ENCODE data around the gene TTC39B.

GRCh38 chr9:15249981-15250380, 57.0 kb downstream of the TTC39B start:
- TF ChIP-seq EP300 (IDR thresholded peaks at IDR 0.05; ENCODE audit: low read depth) (no peak), POLR2AphosphoS5 (IDR thresholded peaks at IDR 0.05) (no peak)

Data from transverse colon (tissue), 3 donors.